Tibial nerve (tissue), 3 donors: ENCODE results near the gene ZNF648.

Experiments used
- POLR2A ChIP-seq, 2 donors: fragments of 450-650 bp; IDR thresholded peaks; one replicate each; pipeline ENCODE4 v1.6.1; 2017; ENCODE audit warnings: antibody characterized with exemption in 2 of 2, mild to moderate bottlenecking in 2 of 2, moderate library complexity in 2 of 2
- TF ChIP-seq, protein P1 (sequence below), 5 experiments: fragments of 200-600 bp in 3 of 5; fragments of 450-650 bp in 2 of 5; sonication (generic) in 3 of 5; IDR thresholded peaks; one replicate each; pipeline ENCODE4 v1.5.1; 2016 to 2019; ENCODE audit warnings: antibody characterized with exemption in 5 of 5, mild to moderate bottlenecking in 3 of 5, moderate library complexity in 2 of 5

DNA sequence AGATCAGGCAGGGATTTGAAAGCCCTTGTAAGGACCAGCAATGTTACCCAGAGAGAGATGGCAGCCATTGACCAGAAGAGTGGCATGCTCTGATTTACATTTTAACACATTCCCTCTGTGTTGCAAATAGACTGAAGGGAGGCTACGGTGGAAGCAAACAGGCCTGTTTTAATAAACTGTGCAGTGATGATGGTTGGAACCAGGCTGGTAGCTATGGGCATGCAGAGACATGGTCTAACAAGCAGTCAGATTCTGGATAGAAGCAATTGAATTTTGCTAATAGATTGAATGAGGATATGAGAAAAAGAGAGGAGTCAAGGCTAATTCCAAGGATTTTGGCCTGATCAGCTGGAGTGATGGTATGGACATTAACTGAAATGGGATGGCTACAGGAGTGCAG lies 32.3 kb upstream of the ZNF648 start:
- TF ChIP-seq, protein P1, sequence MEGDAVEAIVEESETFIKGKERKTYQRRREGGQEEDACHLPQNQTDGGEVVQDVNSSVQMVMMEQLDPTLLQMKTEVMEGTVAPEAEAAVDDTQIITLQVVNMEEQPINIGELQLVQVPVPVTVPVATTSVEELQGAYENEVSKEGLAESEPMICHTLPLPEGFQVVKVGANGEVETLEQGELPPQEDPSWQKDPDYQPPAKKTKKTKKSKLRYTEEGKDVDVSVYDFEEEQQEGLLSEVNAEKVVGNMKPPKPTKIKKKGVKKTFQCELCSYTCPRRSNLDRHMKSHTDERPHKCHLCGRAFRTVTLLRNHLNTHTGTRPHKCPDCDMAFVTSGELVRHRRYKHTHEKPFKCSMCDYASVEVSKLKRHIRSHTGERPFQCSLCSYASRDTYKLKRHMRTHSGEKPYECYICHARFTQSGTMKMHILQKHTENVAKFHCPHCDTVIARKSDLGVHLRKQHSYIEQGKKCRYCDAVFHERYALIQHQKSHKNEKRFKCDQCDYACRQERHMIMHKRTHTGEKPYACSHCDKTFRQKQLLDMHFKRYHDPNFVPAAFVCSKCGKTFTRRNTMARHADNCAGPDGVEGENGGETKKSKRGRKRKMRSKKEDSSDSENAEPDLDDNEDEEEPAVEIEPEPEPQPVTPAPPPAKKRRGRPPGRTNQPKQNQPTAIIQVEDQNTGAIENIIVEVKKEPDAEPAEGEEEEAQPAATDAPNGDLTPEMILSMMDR (IDR thresholded peaks at IDR 0.05) = no peak
- TF ChIP-seq POLR2A (IDR thresholded peaks at IDR 0.05) = no peak
